Neuronal stem cell (in vitro differentiated cells): Measurements from ENCODE around the gene IFNA1. TPM values are rescaled to one million over a fixed set of nuclear protein-coding genes. Genes with fewer than 3 reads are reported as not detected.
A peak's percentile ranks its signal among the peaks of the same experiment; 100 is the strongest.

Experiments used
- DNase-seq: peaks from one replicate; pipeline ENCODE4 v3.0.0-alpha.2; 2013; ENCODE audit warnings: low spot score
- H2AFZ ChIP-seq: one replicate; pipeline ENCODE4 v1.6.1; 2013; ENCODE audit warnings: mild to moderate bottlenecking, low read length, inconsistent platforms
- H2AK5ac ChIP-seq: 2 replicates; pipeline ENCODE4 v1.6.1; 2013; ENCODE audit warnings: low read depth, mild to moderate bottlenecking, inconsistent platforms, low read length, moderate library complexity, mixed read lengths
- H2BK120ac ChIP-seq: 2 replicates; pipeline ENCODE4 v1.6.1; 2013; ENCODE audit warnings: low read depth, mild to moderate bottlenecking, inconsistent platforms, low read length, moderate library complexity, mixed read lengths
- H2BK12ac ChIP-seq: one replicate; pipeline ENCODE4 v1.6.1; 2013; ENCODE audit warnings: low read length, inconsistent platforms
- H2BK15ac ChIP-seq: 2 replicates; pipeline ENCODE4 v1.6.1; 2013; ENCODE audit warnings: mild to moderate bottlenecking, low read length, inconsistent platforms, mixed read lengths
- H2BK5ac ChIP-seq: one replicate; pipeline ENCODE4 v1.6.1; 2013; ENCODE audit warnings: inconsistent platforms, mild to moderate bottlenecking, low read length, moderate library complexity
- H3K14ac ChIP-seq: one replicate; pipeline ENCODE4 v1.6.1; 2013; ENCODE audit warnings: low read length, inconsistent platforms
- H3K18ac ChIP-seq: 2 replicates; pipeline ENCODE4 v1.6.1; 2013; ENCODE audit warnings: low read length, inconsistent platforms
- H3K23ac ChIP-seq: 2 replicates; pipeline ENCODE4 v1.6.1; 2013; ENCODE audit warnings: low read depth, mild to moderate bottlenecking, mixed read lengths, low read length, inconsistent platforms; ENCODE audit not compliant: poor library complexity
- H3K27ac ChIP-seq: replicated peaks from 3 replicates; pipeline ENCODE4 v1.5.1; 2013; ENCODE audit warnings: low read length, inconsistent platforms
- H3K27me3 ChIP-seq, 3 experiments: 2 replicates each; pipeline ENCODE4 v1.6.1; 2013; ENCODE audit warnings: low read length in 3 of 3, mild to moderate bottlenecking in 2 of 3, inconsistent platforms in 1 of 3, low read depth in 1 of 3, mixed read lengths in 1 of 3, moderate library complexity in 1 of 3; ENCODE audit not compliant: control insufficient read depth in 3 of 3, insufficient read depth in 3 of 3
- H3K36me3 ChIP-seq, 2 donors: replicated peaks in 1 of 2; 2 replicates each; pipeline ENCODE4 v1.6.1; 2013; ENCODE audit warnings: low read length in 2 of 2; ENCODE audit not compliant: control insufficient read depth in 2 of 2, insufficient read depth in 2 of 2
- H3K4ac ChIP-seq: 2 replicates; pipeline ENCODE4 v1.6.1; 2013; ENCODE audit warnings: inconsistent platforms, mild to moderate bottlenecking, low read length, moderate library complexity
- H3K4me1 ChIP-seq, 2 donors: 1 replicate in 1 of 2; 2 replicates in 1 of 2; pipeline ENCODE4 v1.6.1; 2013; ENCODE audit warnings: low read length in 2 of 2, low read depth in 1 of 2; ENCODE audit not compliant: control insufficient read depth in 2 of 2, insufficient read depth in 1 of 2
- H3K4me2 ChIP-seq: one replicate; pipeline ENCODE4 v1.6.1; 2013; ENCODE audit warnings: mild to moderate bottlenecking, low read length, inconsistent platforms; ENCODE audit not compliant: insufficient read depth, poor library complexity, severe bottlenecking
- H3K4me3 ChIP-seq, 2 donors: 2 replicates each; pipeline ENCODE4 v1.5.1; 2013; ENCODE audit warnings: low read length in 2 of 2, mild to moderate bottlenecking in 2 of 2, inconsistent platforms in 1 of 2, moderate library complexity in 1 of 2
- H3K79me1 ChIP-seq: one replicate; pipeline ENCODE4 v1.6.1; 2013; ENCODE audit warnings: low read depth, mild to moderate bottlenecking, inconsistent platforms, low read length, moderate library complexity
- H3K9ac ChIP-seq: one replicate; pipeline ENCODE4 v1.6.1; 2013; ENCODE audit warnings: mild to moderate bottlenecking, low read depth, low read length, inconsistent platforms; ENCODE audit not compliant: poor library complexity
- H3K9me3 ChIP-seq, 2 donors: replicated peaks in 1 of 2; 2 replicates each; pipeline versions ENCODE3 to v1.6.1; 2013; ENCODE audit warnings: low read length in 2 of 2, mild to moderate bottlenecking in 2 of 2, inconsistent platforms in 1 of 2, low read depth in 1 of 2, mixed read lengths in 1 of 2, moderate library complexity in 1 of 2; ENCODE audit not compliant: control insufficient read depth in 2 of 2, insufficient read depth in 1 of 2
- H4K8ac ChIP-seq: one replicate; pipeline ENCODE4 v1.6.1; 2013; ENCODE audit warnings: low read depth, mild to moderate bottlenecking, inconsistent platforms, low read length, moderate library complexity
- H4K91ac ChIP-seq: one replicate; pipeline ENCODE4 v1.6.1; 2013; ENCODE audit warnings: low read length, low read depth, mild to moderate bottlenecking, inconsistent platforms; ENCODE audit not compliant: poor library complexity
- WGBS, 2 donors: extraction: QIAGEN DNeasy Blood & Tissue Kit; methylation state at CpG; one replicate each; pipeline ENCODE4 v1.1.7; 2013; ENCODE audit warnings: missing lambda C conversion rate in 2 of 2, mixed read lengths in 1 of 2; ENCODE audit not compliant: insufficient read length in 2 of 2, insufficient replicate concordance in 1 of 2; ENCODE audit errors: extremely low coverage in 2 of 2; 5-methylcytosine and 5-hydroxymethylcytosine counted together
- polyA plus RNA-seq, 2 experiments: library from polyadenylated mRNA; stranded (reverse); fragments of 200-250 nt; gene quantifications; one replicate each; pipeline ENCODE4 v1.2.3, GENCODE V29; 2013

The IFNA1 gene
- not detected for polyA plus RNA-seq (2013, experiment 1 of 2)
- polyA plus RNA-seq (2013, experiment 2 of 2), result not detected

GRCh38 chr9:21440139-21440538 is at the start of gene IFNA1:
IFNA1 (plus strand) TSS chr9:21440439; CDS start chr9:21440508, 69 bp downstream.
- H2BK15ac ChIP-seq, result no peak within 1 kb of the TSS
- no peak within 1 kb of the TSS for H3K4ac ChIP-seq
- H2BK12ac ChIP-seq, result no peak within 1 kb of the TSS
- no peak within 1 kb of the TSS for H2AFZ ChIP-seq
- no CpG with 5 or more reads among the region's 4 CpGs for WGBS, 2 donors
- H3K4me1 ChIP-seq, result no peaks in the 10 kb centered on the region
- no peak within 1 kb of the TSS for H3K18ac ChIP-seq
- H2BK5ac ChIP-seq, result no peak within 1 kb of the TSS
- H3K9ac ChIP-seq, result no peak within 1 kb of the TSS
- no peaks in the 10 kb centered on the region for H3K27me3 ChIP-seq
- H3K4me3 ChIP-seq, result no peak within 1 kb of the TSS
- no peak within 1 kb of the TSS for H4K8ac ChIP-seq
- no peak within 1 kb of the TSS for H3K23ac ChIP-seq
- H3K9me3 ChIP-seq, result peaks cover 0 to 2% of the 10 kb centered on the region in 2 donors
- H3K79me1 ChIP-seq, result no peaks in the 10 kb centered on the region
- no peak within 1 kb of the TSS for H3K27ac ChIP-seq
- H2AK5ac ChIP-seq, result no peak within 1 kb of the TSS
- no peak within 1 kb of the TSS for H3K14ac ChIP-seq
- no peak within 1 kb of the TSS for H2BK120ac ChIP-seq
- H4K91ac ChIP-seq, result no peak within 1 kb of the TSS
- no peak for DNase-seq
- no peak within 1 kb of the TSS for H3K4me2 ChIP-seq
- H3K36me3 ChIP-seq, result no peaks in the 10 kb centered on the region

- Histone ChIP-seq H4K8ac (no peak overlapping the region), H2AFZ (no peak overlapping the region), H4K91ac (no peak overlapping the region), H3K14ac (no peak overlapping the region), H2BK120ac (no peak overlapping the region), H2AK5ac (no peak overlapping the region), H3K9me3 (no peaks in the 10 kb centered on the region), H3K4me1 (peaks cover 0 to 2% of the 10 kb centered on the region in 2 donors), H2BK5ac (no peak overlapping the region), H2BK12ac (no peak overlapping the region), H3K9ac (no peak overlapping the region), H3K36me3 (no peaks in the 10 kb centered on the region), H3K4ac (no peak overlapping the region), H3K27ac (no peak overlapping the region), H3K4me3 (no peak overlapping the region), H3K79me1 (no peaks in the 10 kb centered on the region), H2BK15ac (no peak overlapping the region), H3K18ac (no peak overlapping the region), H3K27me3 (peaks cover 0 to 20% (median 2%) of the 10 kb centered on the region in 3 experiments), H3K4me2 (no peak overlapping the region), H3K23ac (no peak overlapping the region)
- DNase-seq, result no peak
- WGBS, 2 donors, result no CpG with 5 or more reads among the region's 6 CpGs
Measured at GRCh38 chr9:21392270-21392669, 48.0 kb upstream of the IFNA1 start.

GRCh38 chr9:21395778-21396717 is 44.2 kb upstream of the IFNA1 start:
- no peak overlapping the region for H3K23ac ChIP-seq
- no peak overlapping the region for H2BK5ac ChIP-seq
- H3K14ac ChIP-seq, result no peak overlapping the region
- H2BK15ac ChIP-seq, result no peak overlapping the region
- peak; percentile 84 for DNase-seq
- peak overlapping the region; percentile 44 to 49 for H3K4me3 ChIP-seq
- no peak overlapping the region for H2BK12ac ChIP-seq
- H3K9ac ChIP-seq, result no peak overlapping the region
- no peak overlapping the region for H4K91ac ChIP-seq
- peak overlapping the region; percentile 66 for H3K4me2 ChIP-seq
- H3K4ac ChIP-seq, result no peak overlapping the region
- no peak overlapping the region for H2AK5ac ChIP-seq
- WGBS, 2 donors, result no CpG with 5 or more reads among the region's 40 CpGs
- no peak overlapping the region for H4K8ac ChIP-seq
- H3K9me3 ChIP-seq, result no peaks in the 10 kb centered on the region
- no peak overlapping the region for H3K27ac ChIP-seq
- H3K18ac ChIP-seq, result peak overlapping the region; percentile 68
- peak overlapping the region; percentile 96 for H2AFZ ChIP-seq
- H3K27me3 ChIP-seq, result peaks cover 0 to 43% (median 6%) of the 10 kb centered on the region in 3 experiments
- no peaks in the 10 kb centered on the region for H3K36me3 ChIP-seq
- H2BK120ac ChIP-seq, result no peak overlapping the region
- no peaks in the 10 kb centered on the region for H3K79me1 ChIP-seq
- peaks cover 0 to 2% of the 10 kb centered on the region in 2 donors for H3K4me1 ChIP-seq

DNA sequence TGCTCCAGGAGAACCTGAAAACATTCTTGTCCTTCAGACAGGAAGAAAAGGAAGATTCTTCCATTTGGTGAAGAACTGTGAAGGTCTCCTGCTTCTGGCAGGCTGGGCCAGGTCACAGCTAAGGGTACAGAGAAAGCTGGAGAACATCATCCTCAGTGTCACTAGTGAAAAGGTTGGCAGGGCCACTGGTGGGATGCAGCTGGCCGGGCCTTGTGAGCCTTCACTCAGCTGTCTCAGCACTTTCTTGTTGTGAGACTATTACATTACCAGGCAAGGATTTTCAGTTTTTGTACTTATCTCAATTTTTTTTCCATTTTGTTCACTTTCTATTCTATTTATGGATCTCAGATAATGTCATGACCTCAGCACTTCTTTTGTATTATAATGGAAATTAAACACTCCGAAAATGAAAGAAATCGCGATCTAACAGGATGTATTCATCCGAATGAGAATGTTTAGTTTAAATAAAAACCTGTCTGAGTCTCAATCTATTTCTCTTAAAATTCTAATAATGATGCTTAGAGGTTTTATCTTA is 41.2 kb upstream of the IFNA1 start:
- no peak overlapping the region for H2AK5ac ChIP-seq
- no CpG with 5 or more reads among the region's 5 CpGs for WGBS, 2 donors

More for the DNA sequence above, 41.2 kb upstream of the IFNA1 start:
- no peaks in the 10 kb centered on the region for H3K79me1 ChIP-seq
- no peak overlapping the region for H2BK12ac ChIP-seq
- no peak overlapping the region for H3K4ac ChIP-seq
- H3K27me3 ChIP-seq, result peaks cover 0 to 67% (median 18%) of the 10 kb centered on the region in 3 experiments
- H3K9ac ChIP-seq, result no peak overlapping the region
- H2AFZ ChIP-seq, result no peak overlapping the region
- no peak overlapping the region for H3K4me2 ChIP-seq
- no peak overlapping the region for H4K91ac ChIP-seq
- H2BK15ac ChIP-seq, result no peak overlapping the region
- no peak overlapping the region for H3K14ac ChIP-seq
- no peak overlapping the region for H4K8ac ChIP-seq
- H3K9me3 ChIP-seq, result no peaks in the 10 kb centered on the region
- H3K4me3 ChIP-seq, result no peak overlapping the region
- H2BK120ac ChIP-seq, result no peak overlapping the region
- no peak for DNase-seq
- no peak overlapping the region for H2BK5ac ChIP-seq
- H3K36me3 ChIP-seq, result no peaks in the 10 kb centered on the region
- no peak overlapping the region for H3K18ac ChIP-seq
- H3K27ac ChIP-seq, result no peak overlapping the region
- H3K4me1 ChIP-seq, result peaks cover 0 to 5% of the 10 kb centered on the region in 2 donors
- no peak overlapping the region for H3K23ac ChIP-seq
